GM10248 (cell line): ENCODE data around the gene IGFBP2.

Source experiments
- CTCF ChIA-PET: fragments of 300-600 bp; sonication (Branson Sonifier 250); formaldehyde crosslinking; extraction: SDS; loops from one replicate; lab custom pipeline; 2021; ENCODE audit warnings: antibody characterized with exemption; lab: Yijun Ruan, JAX
- POLR2A ChIA-PET: fragments of 350-650 bp; sonication (Branson Sonifier 250); formaldehyde crosslinking; extraction: SDS; loops from one replicate; lab custom pipeline; 2020; ENCODE audit warnings: antibody characterized with exemption; lab: Yijun Ruan, JAX
- DNase-seq: peaks from one replicate; pipeline ENCODE4 v3.0.0; 2012; ENCODE audit errors: extremely low spot score
- CTCF ChIP-seq: IDR thresholded peaks from 2 replicates; pipeline ENCODE4 v1.5.1; 2012; ENCODE audit warnings: mild to moderate bottlenecking, low read depth; ENCODE audit errors: extremely low read depth, missing control alignments, control extremely low read depth

The IGFBP2 gene

GRCh38 chr2:216663846-216664245, 30.6 kb downstream of the IGFBP2 start:
- TF ChIP-seq CTCF, result no peak
- ChIA-PET CTCF (interaction anchor here (0.8 to 14.9 kb wide), 8 partner anchors 12 to 713 kb away, joined by 3 to 325 read pairs (median 3); partner anchors contain the start of gene IGFBP2), POLR2A (no interaction called here)
- DNase-seq, result no peak

- peak; percentile 32 for TF ChIP-seq CTCF
- POLR2A ChIA-PET, result no interaction called here
- CTCF ChIA-PET, result interaction anchor here (1.0 to 14.9 kb wide), 12 partner anchors 13 to 447 kb away, joined by 3 to 325 read pairs (median 4); no protein-coding TSS in a partner anchor
- no peak for DNase-seq
These were observed 31.4 kb downstream of the IGFBP2 start for GRCh38 chr2:216664593-216665034.

- CTCF ChIA-PET, result interaction anchor here (1.0 to 14.9 kb wide), 17 partner anchors 13 to 644 kb away, joined by 3 to 325 read pairs (median 4); no protein-coding TSS in a partner anchor
- POLR2A ChIA-PET, result no interaction called here
- no peak for DNase-seq
- no peak for TF ChIP-seq CTCF
These were observed 32.0 kb downstream of the IGFBP2 start for GRCh38 chr2:216665242-216665641.

- no peak for TF ChIP-seq CTCF
- CTCF ChIA-PET, result interaction anchor here (1.0 to 14.9 kb wide), 23 partner anchors 13 to 644 kb away, joined by 3 to 325 read pairs (median 5); no protein-coding TSS in a partner anchor
- POLR2A ChIA-PET, result no interaction called here
- no peak for DNase-seq
These were observed 32.5 kb downstream of the IGFBP2 start for GRCh38 chr2:216665717-216666116.

GRCh38 chr2:216666461-216667233, 33.4 kb downstream of the IGFBP2 start:
- peak; percentile 99 for TF ChIP-seq CTCF
- ChIA-PET POLR2A (no interaction called here), CTCF (interaction anchor here (0.7 to 14.9 kb wide), 33 partner anchors 12 to 1046 kb away, joined by 3 to 325 read pairs (median 4); no protein-coding TSS in a partner anchor)
- peak; percentile 79 for DNase-seq

- ChIA-PET POLR2A (no interaction called here), CTCF (interaction anchor here (12.7 to 14.9 kb wide), 2 partner anchors 19 to 149 kb away, joined by 114 to 325 read pairs; no protein-coding TSS in a partner anchor)
- DNase-seq, result no peak
- TF ChIP-seq CTCF, result no peak
These were observed 37.3 kb downstream of the IGFBP2 start for GRCh38 chr2:216670266-216671080.
